Measurements from ENCODE around the gene CEMIP.

DNA sequence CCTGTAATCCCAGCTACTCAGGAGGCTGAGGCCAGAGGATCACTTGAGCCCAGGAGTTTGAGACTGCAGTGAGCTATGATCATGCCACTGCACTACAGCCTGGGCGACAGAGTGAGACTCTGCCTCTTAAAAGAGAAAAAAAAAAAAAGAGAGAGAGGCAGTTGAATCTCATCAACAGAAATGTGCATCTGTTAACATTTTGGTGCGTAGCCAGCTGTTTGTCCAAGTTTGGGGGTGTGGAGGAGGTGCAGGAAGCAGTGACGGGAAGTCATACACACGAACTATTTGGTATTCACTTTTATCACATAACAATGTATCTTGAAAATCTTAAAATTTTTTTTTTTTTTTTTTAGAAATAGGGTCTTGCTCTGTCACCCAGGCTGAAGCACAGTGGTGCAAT lies 18.2 kb upstream of the CEMIP start:
- TF ChIP-seq, protein P1, sequence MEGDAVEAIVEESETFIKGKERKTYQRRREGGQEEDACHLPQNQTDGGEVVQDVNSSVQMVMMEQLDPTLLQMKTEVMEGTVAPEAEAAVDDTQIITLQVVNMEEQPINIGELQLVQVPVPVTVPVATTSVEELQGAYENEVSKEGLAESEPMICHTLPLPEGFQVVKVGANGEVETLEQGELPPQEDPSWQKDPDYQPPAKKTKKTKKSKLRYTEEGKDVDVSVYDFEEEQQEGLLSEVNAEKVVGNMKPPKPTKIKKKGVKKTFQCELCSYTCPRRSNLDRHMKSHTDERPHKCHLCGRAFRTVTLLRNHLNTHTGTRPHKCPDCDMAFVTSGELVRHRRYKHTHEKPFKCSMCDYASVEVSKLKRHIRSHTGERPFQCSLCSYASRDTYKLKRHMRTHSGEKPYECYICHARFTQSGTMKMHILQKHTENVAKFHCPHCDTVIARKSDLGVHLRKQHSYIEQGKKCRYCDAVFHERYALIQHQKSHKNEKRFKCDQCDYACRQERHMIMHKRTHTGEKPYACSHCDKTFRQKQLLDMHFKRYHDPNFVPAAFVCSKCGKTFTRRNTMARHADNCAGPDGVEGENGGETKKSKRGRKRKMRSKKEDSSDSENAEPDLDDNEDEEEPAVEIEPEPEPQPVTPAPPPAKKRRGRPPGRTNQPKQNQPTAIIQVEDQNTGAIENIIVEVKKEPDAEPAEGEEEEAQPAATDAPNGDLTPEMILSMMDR (IDR thresholded peaks at IDR 0.05): no peak
- TF ChIP-seq POLR2A (IDR thresholded peaks at IDR 0.05): no peak
